SH-SY5Y (cell line): Measurements from ENCODE around the gene ZNF561.

Experiments
- GATA2 ChIP-seq: IDR thresholded peaks from 2 replicates; pipeline ENCODE4 v1.6.1; 2011; ENCODE audit warnings: mild to moderate bottlenecking, low read depth, low read length
- GATA3 ChIP-seq: IDR thresholded peaks from 2 replicates; pipeline ENCODE4 v1.6.1; 2011; ENCODE audit warnings: low read depth, mild to moderate bottlenecking, low read length, moderate library complexity

GRCh38 chr19:9570255-9570654 lies 50.8 kb downstream of the ZNF561 start:
- TF ChIP-seq GATA3, result no peak
- TF ChIP-seq GATA2, result no peak
